ENCODE data around the gene MFSD2B. TPM values are rescaled to one million over a fixed set of nuclear protein-coding genes. Genes with fewer than 3 reads are reported as not detected.

MFSD2B gene
- total and polyA plus RNA-seq, 9 donors, result 0.02 to 0.47 (median 0.11) TPM; not detected in 5

DNA sequence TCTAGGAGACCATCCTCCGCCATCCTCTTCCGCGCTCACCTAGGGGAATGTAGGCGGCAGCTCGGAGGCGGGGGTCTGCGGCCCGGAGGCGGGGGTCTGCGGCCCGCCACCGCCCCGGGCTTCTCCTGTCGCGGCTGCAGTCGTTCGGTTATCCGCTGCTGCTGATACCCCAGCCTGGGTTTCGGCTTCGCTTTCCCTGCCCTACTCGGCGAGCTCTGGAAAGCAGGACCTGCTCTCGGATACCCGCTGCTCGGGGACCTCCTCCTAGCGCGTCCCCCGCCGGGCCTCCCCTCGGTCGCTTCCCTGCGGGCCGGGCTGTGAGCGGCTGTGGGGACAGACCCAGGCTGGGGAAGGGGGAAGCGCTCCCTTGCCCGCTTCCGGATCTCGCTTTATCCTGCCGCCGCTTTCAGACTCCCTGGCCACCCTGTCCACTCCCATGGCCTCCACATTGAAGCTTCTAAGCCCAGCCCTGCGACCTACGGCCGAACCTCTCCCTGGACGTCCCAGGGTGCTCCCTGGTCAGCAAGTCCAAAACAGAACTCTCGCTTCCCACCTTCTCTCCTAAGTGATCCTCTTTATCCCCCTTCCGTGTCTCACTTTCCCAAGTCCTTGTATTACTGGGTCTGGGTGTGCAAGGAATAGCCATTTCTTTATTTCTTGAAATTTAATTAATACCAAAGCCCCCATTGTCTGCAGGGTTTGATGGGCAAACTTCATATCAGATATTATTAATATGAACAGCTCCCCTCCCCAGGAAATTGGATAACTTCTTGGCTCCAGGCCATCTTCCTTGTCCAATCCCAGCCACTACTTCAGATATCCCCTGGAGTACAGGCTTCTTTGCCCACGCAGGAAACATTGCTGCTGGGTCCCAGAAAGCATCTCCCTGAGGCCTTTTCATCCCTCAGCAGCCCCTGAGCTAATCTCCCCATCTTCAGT lies 40.4 kb downstream of the MFSD2B start:
- no peaks in the 10 kb centered on the region for H3K36me3 ChIP-seq
- TF ChIP-seq, protein P1, sequence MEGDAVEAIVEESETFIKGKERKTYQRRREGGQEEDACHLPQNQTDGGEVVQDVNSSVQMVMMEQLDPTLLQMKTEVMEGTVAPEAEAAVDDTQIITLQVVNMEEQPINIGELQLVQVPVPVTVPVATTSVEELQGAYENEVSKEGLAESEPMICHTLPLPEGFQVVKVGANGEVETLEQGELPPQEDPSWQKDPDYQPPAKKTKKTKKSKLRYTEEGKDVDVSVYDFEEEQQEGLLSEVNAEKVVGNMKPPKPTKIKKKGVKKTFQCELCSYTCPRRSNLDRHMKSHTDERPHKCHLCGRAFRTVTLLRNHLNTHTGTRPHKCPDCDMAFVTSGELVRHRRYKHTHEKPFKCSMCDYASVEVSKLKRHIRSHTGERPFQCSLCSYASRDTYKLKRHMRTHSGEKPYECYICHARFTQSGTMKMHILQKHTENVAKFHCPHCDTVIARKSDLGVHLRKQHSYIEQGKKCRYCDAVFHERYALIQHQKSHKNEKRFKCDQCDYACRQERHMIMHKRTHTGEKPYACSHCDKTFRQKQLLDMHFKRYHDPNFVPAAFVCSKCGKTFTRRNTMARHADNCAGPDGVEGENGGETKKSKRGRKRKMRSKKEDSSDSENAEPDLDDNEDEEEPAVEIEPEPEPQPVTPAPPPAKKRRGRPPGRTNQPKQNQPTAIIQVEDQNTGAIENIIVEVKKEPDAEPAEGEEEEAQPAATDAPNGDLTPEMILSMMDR (IDR thresholded peaks at IDR 0.05), result no peak
- no peak for TF ChIP-seq POLR2A (IDR thresholded peaks at IDR 0.05)
- TF ChIP-seq EP300 (IDR thresholded peaks at IDR 0.05), result no peak
- no peaks in the 10 kb centered on the region for H3K9me3 ChIP-seq
- WGBS, 3 donors, result 2 to 5% (median 4%) methylated on average over 32 to 47 of the region's 47 CpGs
- H3K4me1 ChIP-seq (ENCODE audit: insufficient read depth), result peaks cover 4% of the 10 kb centered on the region
- no peaks in the 10 kb centered on the region for H3K27me3 ChIP-seq
- peak overlapping the region; percentile 76 for H3K4me3 ChIP-seq
- peak; percentile 23 to 51 (median 39) for DNase-seq
- intact Hi-C loops (cut with DNase I), result no loop called here
- H3K27ac ChIP-seq, result peak overlapping the region; percentile 31 to 46

DNA sequence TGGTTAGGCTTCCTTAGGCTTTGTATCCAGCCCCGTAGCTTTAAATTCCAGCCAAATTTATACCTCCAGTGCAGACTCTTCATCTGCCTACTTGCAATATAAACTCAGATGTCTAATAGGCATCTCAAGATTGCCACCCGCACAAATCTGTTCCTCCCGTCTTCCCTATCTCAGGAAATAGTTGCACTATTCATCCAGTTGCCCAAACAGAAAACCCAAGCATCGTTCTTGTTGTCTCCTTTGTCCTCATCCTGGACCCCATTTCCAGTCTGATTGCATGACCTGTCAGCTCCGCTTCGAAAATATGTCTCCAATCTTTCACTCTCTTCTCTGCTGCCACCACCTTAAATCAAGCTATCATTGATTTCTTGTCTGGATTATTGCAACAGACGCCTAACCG lies 41.9 kb downstream of the MFSD2B start:
- no peak overlapping the region for H3K4me3 ChIP-seq
- H3K27ac ChIP-seq, result no peak overlapping the region
- no peaks in the 10 kb centered on the region for H3K27me3 ChIP-seq
- intact Hi-C loops (cut with DNase I), result no loop called here
- TF ChIP-seq EP300 (IDR thresholded peaks at IDR 0.05) (no peak), POLR2A (IDR thresholded peaks at IDR 0.05) (no peak)
- TF ChIP-seq, protein P1 (IDR thresholded peaks at IDR 0.05), result no peak
- no peak for DNase-seq
- H3K4me1 ChIP-seq (ENCODE audit: insufficient read depth), result peaks cover 4% of the 10 kb centered on the region
- no peaks in the 10 kb centered on the region for H3K36me3 ChIP-seq
- H3K9me3 ChIP-seq, result no peaks in the 10 kb centered on the region
- 81 to 88% (median 82%) methylated on average over 8 of the region's 8 CpGs for WGBS, 3 donors

DNA sequence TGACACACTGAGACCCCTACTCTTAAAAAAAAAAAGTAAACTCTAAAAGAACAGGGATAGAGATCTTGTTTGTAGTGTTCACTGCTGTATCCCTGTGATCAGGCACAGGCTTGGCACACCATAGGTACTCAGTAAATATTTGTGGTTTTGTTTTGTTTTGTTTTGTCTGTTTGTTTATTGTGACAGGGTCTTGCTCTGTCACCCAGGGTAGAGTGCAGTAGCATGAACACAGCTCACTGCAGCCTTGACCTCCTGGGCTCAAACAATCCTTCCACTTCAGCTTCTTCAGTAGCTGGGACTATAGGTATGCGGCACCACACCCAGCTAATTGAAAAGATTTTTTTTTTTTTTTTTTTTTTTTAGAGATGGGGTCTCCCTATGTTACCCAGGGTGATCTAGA lies 43.1 kb downstream of the MFSD2B start:
- no peak for TF ChIP-seq EP300 (IDR thresholded peaks at IDR 0.05)
- TF ChIP-seq POLR2A (IDR thresholded peaks at IDR 0.05), result no peak
- TF ChIP-seq, protein P1 (IDR thresholded peaks at IDR 0.05), result no peak
- Histone ChIP-seq H3K4me3 (no peak overlapping the region), H3K9me3 (no peaks in the 10 kb centered on the region), H3K27ac (no peak overlapping the region), H3K4me1 (ENCODE audit: insufficient read depth) (peaks cover 3% of the 10 kb centered on the region), H3K27me3 (no peaks in the 10 kb centered on the region), H3K36me3 (no peaks in the 10 kb centered on the region)
- WGBS, 3 donors, result 87 to 97% (median 90%) methylated on average over 1 of the region's 1 CpG
- intact Hi-C loops (cut with DNase I), result no loop called here
- no peak for DNase-seq

DNA sequence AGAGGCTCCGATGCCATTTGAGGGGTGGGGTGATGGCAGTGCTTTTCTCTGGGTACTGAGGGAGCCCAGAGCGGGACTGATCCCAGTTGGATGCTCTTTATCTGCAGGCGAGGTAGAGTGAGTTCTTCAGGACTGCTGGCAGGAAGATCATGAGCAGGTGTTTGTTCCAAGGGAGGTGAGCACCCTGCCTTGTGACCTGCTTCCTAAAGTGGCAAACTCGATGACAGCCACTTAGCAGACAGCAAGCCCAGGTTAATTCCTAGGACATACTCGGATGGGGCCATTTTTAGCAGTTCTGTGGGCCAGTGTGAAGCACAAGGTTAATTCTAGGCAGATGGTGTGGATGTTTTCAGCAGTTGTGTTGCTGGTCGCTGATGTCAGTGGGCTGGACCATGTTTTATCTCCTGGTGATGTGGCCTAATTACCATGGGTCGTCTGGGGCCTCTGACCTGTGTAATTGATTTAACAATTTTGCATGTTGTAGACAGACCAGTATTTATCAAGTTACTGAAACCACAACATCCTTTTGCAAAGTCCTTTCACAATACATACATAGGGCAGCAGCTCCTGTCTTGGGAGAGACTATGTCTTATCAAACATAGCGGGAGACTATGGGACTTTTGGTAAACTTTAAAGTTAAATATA lies 44.6 kb downstream of the MFSD2B start:
- H3K27me3 ChIP-seq, result no peaks in the 10 kb centered on the region
- intact Hi-C loops (cut with DNase I), result no loop called here
- H3K4me1 ChIP-seq (ENCODE audit: insufficient read depth), result no peaks in the 10 kb centered on the region
- H3K4me3 ChIP-seq, result no peak overlapping the region
- H3K27ac ChIP-seq, result no peak overlapping the region
- TF ChIP-seq POLR2A (IDR thresholded peaks at IDR 0.05), result no peak
- TF ChIP-seq, protein P1 (IDR thresholded peaks at IDR 0.05), result no peak
- TF ChIP-seq EP300 (IDR thresholded peaks at IDR 0.05), result no peak
- no peaks in the 10 kb centered on the region for H3K36me3 ChIP-seq
- 74 to 84% (median 82%) methylated on average over 8 of the region's 8 CpGs for WGBS, 3 donors
- no peaks in the 10 kb centered on the region for H3K9me3 ChIP-seq
- DNase-seq, result no peak
